ENCODE results near the gene SPCS1. TPM values are rescaled to one million over a fixed set of nuclear protein-coding genes. Genes with fewer than 3 reads are reported as not detected.

The SPCS1 gene
- total RNA-seq, 1 experiment from 2014 or later = 101 TPM

DNA sequence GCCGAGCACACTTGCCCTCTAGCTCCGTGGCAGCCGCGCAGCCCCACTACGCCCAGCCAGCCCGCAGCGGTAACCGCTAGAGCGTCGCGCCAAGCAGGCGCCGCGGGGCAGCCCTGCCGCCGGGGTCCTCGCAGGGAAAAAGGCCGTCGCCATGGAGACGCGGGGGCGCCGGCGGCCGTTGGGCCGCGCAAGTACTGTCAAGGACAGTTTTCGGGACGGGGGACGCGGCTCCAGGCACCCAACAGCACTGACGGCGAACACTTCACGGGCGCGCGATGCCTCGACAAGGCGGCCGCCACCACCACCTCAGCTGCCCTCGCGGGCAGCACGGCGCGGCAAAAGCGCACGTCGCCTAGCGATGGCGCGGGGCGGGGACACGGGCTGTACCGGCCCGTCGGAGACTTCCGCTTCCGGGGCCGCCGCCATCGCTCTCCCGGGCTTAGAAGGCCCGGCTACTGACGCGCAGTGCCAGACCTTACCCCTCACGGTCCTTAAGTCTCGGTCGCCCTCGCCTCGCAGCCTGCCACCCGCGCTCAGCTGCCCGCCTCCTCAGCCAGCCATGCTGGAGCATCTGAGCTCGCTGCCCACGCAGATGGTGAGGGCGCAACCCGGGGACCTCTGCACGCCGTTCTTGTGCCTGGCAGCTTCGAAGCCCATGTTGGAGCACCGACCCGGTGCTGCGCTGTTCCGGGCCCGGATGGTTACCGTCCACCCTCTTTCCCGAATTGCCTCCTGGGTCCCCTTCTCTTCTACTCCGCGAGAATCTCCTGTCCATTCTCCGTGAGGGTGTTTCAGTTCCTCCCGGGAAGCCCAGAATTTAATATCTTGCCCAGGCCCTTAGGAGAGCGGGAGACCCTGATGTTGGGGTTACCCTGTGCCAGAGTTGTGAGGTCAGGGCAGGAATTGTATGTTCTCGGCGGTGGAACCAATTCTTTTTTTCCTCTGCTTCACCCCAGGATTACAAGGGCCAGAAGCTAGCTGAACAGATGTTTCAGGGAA, at the start of gene SPCS1, which contains the start of gene GLT8D1 (continued):
- TF ChIP-seq, protein P1, sequence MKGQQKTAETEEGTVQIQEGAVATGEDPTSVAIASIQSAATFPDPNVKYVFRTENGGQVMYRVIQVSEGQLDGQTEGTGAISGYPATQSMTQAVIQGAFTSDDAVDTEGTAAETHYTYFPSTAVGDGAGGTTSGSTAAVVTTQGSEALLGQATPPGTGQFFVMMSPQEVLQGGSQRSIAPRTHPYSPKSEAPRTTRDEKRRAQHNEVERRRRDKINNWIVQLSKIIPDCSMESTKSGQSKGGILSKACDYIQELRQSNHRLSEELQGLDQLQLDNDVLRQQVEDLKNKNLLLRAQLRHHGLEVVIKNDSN (CRISPR knock-in tag; IDR thresholded peaks at IDR 0.05) = peak; percentile 43; the same call in 1 of the 2 replicates
- TF ChIP-seq FOXK1 (CRISPR knock-in tag; IDR thresholded peaks at IDR 0.05) (peak; percentile 73; the same call in 1 of the 2 replicates), ZNF263 (CRISPR knock-in tag; IDR thresholded peaks at IDR 0.05; ENCODE audit: low read depth) (peak; percentile 39; the same call in 1 of the 2 replicates), MYBL2 (CRISPR knock-in tag; IDR thresholded peaks at IDR 0.05) (peak; percentile 83; the same call in 1 of the 2 replicates), ETV6 (CRISPR knock-in tag; IDR thresholded peaks at IDR 0.05) (0 out of 2 replicates have a peak, but pooled peaks have one; percentile 10), ATF1 (CRISPR knock-in tag; IDR thresholded peaks at IDR 0.05) (peak; percentile 82; the same call in 1 of the 2 replicates), ZNF317 (CRISPR knock-in tag; IDR thresholded peaks at IDR 0.05; ENCODE audit: borderline replicate concordance, low read depth) (0 out of 2 replicates have a peak, but pooled peaks have one; percentile 13), SMAD4 (CRISPR knock-in tag; IDR thresholded peaks at IDR 0.05) (no peak), IRF2 (CRISPR knock-in tag; IDR thresholded peaks at IDR 0.05; ENCODE audit: borderline replicate concordance, low read depth) (no peak), NFYB (CRISPR knock-in tag; conservative IDR thresholded peaks at IDR 0.05; ENCODE audit: low read depth) (0 out of 2 replicates have a peak, but pooled peaks have one; percentile 2), SMAD3 (CRISPR knock-in tag; IDR thresholded peaks at IDR 0.05; ENCODE audit: borderline replicate concordance) (peak; percentile 46; the same call in 1 of the 2 replicates), GRHL2 (CRISPR knock-in tag; IDR thresholded peaks at IDR 0.05; ENCODE audit: insufficient replicate concordance, severe bottlenecking) (no peak), ZNF232 (CRISPR knock-in tag; IDR thresholded peaks at IDR 0.05) (peak; percentile 14; the same call in 1 of the 2 replicates), GABPB1 (CRISPR knock-in tag; IDR thresholded peaks at IDR 0.05) (peak; percentile 70; the same call in 1 of the 2 replicates), CREM (CRISPR knock-in tag; IDR thresholded peaks at IDR 0.05) (peak; percentile 82), TEAD4 (CRISPR knock-in tag; IDR thresholded peaks at IDR 0.05) (no peak)
- TF ChIP-seq, protein P2, sequence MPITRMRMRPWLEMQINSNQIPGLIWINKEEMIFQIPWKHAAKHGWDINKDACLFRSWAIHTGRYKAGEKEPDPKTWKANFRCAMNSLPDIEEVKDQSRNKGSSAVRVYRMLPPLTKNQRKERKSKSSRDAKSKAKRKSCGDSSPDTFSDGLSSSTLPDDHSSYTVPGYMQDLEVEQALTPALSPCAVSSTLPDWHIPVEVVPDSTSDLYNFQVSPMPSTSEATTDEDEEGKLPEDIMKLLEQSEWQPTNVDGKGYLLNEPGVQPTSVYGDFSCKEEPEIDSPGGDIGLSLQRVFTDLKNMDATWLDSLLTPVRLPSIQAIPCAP (CRISPR knock-in tag; IDR thresholded peaks at IDR 0.05) = peak; percentile 54; the same call in 1 of the 2 replicates
- TF ChIP-seq, protein P3, sequence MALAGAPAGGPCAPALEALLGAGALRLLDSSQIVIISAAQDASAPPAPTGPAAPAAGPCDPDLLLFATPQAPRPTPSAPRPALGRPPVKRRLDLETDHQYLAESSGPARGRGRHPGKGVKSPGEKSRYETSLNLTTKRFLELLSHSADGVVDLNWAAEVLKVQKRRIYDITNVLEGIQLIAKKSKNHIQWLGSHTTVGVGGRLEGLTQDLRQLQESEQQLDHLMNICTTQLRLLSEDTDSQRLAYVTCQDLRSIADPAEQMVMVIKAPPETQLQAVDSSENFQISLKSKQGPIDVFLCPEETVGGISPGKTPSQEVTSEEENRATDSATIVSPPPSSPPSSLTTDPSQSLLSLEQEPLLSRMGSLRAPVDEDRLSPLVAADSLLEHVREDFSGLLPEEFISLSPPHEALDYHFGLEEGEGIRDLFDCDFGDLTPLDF (CRISPR knock-in tag; IDR thresholded peaks at IDR 0.05) = peak; percentile 87; the same call in 1 of the 2 replicates
- TF ChIP-seq, protein P4, sequence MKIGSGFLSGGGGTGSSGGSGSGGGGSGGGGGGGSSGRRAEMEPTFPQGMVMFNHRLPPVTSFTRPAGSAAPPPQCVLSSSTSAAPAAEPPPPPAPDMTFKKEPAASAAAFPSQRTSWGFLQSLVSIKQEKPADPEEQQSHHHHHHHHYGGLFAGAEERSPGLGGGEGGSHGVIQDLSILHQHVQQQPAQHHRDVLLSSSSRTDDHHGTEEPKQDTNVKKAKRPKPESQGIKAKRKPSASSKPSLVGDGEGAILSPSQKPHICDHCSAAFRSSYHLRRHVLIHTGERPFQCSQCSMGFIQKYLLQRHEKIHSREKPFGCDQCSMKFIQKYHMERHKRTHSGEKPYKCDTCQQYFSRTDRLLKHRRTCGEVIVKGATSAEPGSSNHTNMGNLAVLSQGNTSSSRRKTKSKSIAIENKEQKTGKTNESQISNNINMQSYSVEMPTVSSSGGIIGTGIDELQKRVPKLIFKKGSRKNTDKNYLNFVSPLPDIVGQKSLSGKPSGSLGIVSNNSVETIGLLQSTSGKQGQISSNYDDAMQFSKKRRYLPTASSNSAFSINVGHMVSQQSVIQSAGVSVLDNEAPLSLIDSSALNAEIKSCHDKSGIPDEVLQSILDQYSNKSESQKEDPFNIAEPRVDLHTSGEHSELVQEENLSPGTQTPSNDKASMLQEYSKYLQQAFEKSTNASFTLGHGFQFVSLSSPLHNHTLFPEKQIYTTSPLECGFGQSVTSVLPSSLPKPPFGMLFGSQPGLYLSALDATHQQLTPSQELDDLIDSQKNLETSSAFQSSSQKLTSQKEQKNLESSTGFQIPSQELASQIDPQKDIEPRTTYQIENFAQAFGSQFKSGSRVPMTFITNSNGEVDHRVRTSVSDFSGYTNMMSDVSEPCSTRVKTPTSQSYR (CRISPR knock-in tag; IDR thresholded peaks at IDR 0.05) = 0 out of 2 replicates have a peak, but pooled peaks have one; percentile 12
- TF ChIP-seq, protein P5, sequence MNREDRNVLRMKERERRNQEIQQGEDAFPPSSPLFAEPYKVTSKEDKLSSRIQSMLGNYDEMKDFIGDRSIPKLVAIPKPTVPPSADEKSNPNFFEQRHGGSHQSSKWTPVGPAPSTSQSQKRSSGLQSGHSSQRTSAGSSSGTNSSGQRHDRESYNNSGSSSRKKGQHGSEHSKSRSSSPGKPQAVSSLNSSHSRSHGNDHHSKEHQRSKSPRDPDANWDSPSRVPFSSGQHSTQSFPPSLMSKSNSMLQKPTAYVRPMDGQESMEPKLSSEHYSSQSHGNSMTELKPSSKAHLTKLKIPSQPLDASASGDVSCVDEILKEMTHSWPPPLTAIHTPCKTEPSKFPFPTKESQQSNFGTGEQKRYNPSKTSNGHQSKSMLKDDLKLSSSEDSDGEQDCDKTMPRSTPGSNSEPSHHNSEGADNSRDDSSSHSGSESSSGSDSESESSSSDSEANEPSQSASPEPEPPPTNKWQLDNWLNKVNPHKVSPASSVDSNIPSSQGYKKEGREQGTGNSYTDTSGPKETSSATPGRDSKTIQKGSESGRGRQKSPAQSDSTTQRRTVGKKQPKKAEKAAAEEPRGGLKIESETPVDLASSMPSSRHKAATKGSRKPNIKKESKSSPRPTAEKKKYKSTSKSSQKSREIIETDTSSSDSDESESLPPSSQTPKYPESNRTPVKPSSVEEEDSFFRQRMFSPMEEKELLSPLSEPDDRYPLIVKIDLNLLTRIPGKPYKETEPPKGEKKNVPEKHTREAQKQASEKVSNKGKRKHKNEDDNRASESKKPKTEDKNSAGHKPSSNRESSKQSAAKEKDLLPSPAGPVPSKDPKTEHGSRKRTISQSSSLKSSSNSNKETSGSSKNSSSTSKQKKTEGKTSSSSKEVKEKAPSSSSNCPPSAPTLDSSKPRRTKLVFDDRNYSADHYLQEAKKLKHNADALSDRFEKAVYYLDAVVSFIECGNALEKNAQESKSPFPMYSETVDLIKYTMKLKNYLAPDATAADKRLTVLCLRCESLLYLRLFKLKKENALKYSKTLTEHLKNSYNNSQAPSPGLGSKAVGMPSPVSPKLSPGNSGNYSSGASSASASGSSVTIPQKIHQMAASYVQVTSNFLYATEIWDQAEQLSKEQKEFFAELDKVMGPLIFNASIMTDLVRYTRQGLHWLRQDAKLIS (CRISPR knock-in tag; IDR thresholded peaks at IDR 0.05; ENCODE audit: borderline replicate concordance) = 0 out of 2 replicates have a peak, but pooled peaks have one; percentile 30
- TF ChIP-seq, protein P6, sequence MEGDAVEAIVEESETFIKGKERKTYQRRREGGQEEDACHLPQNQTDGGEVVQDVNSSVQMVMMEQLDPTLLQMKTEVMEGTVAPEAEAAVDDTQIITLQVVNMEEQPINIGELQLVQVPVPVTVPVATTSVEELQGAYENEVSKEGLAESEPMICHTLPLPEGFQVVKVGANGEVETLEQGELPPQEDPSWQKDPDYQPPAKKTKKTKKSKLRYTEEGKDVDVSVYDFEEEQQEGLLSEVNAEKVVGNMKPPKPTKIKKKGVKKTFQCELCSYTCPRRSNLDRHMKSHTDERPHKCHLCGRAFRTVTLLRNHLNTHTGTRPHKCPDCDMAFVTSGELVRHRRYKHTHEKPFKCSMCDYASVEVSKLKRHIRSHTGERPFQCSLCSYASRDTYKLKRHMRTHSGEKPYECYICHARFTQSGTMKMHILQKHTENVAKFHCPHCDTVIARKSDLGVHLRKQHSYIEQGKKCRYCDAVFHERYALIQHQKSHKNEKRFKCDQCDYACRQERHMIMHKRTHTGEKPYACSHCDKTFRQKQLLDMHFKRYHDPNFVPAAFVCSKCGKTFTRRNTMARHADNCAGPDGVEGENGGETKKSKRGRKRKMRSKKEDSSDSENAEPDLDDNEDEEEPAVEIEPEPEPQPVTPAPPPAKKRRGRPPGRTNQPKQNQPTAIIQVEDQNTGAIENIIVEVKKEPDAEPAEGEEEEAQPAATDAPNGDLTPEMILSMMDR (IDR thresholded peaks at IDR 0.05) = no peak
- TF ChIP-seq, protein P7, sequence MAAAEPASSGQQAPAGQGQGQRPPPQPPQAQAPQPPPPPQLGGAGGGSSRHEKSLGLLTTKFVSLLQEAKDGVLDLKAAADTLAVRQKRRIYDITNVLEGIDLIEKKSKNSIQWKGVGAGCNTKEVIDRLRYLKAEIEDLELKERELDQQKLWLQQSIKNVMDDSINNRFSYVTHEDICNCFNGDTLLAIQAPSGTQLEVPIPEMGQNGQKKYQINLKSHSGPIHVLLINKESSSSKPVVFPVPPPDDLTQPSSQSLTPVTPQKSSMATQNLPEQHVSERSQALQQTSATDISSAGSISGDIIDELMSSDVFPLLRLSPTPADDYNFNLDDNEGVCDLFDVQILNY (CRISPR knock-in tag; IDR thresholded peaks at IDR 0.05) = peak; percentile 53; the same call in 1 of the 2 replicates

Data from WTC11 (cell line).